Neural progenitor cell (in vitro differentiated cells): ENCODE data around the gene SEC61A1. TPM values are rescaled to one million over a fixed set of nuclear protein-coding genes. Genes with fewer than 3 reads are reported as not detected.

Experiments
- DNase-seq: peaks from one replicate; pipeline ENCODE4 v3.0.0-alpha.2; 2016; ENCODE audit warnings: low spot score
- H2AFZ ChIP-seq: fragments of 200-600 bp; sonication (generic); replicated peaks from 2 replicates; pipeline ENCODE4 v1.6.1; 2016; ENCODE audit warnings: antibody characterized with exemption
- H3F3A ChIP-seq: fragments of 200-600 bp; sonication (generic); 2 replicates; pipeline ENCODE4 v1.6.1; 2016; ENCODE audit warnings: antibody characterized with exemption, low read depth
- H3K27ac ChIP-seq: fragments of 200-600 bp; sonication (generic); 2 replicates; pipeline ENCODE4 v1.5.1; 2016; ENCODE audit warnings: mild to moderate bottlenecking
- H3K27me3 ChIP-seq: fragments of 200-600 bp; sonication (generic); 2 replicates; pipeline ENCODE4 v1.6.1; 2016; ENCODE audit warnings: mild to moderate bottlenecking, moderate library complexity
- H3K36me3 ChIP-seq: fragments of 200-600 bp; sonication (generic); 2 replicates; pipeline ENCODE4 v1.5.1; 2016
- H3K4me1 ChIP-seq: fragments of 200-600 bp; sonication (generic); 2 replicates; pipeline ENCODE4 v1.6.1; 2016; ENCODE audit warnings: mixed run types
- H3K4me2 ChIP-seq: fragments of 200-600 bp; sonication (generic); 2 replicates; pipeline ENCODE4 v1.6.1; 2016
- H3K4me3 ChIP-seq: fragments of 200-600 bp; sonication (generic); 2 replicates; pipeline ENCODE4 v1.5.1; 2016
- H3K79me2 ChIP-seq: fragments of 200-600 bp; sonication (generic); 2 replicates; pipeline ENCODE4 v1.6.1; 2016; ENCODE audit warnings: low read depth
- H3K9ac ChIP-seq: fragments of 200-600 bp; sonication (generic); 2 replicates; pipeline ENCODE4 v1.6.1; 2016
- H3K9me3 ChIP-seq: fragments of 200-600 bp; sonication (generic); 2 replicates; pipeline ENCODE4 v1.5.1; 2016; ENCODE audit warnings: low read depth
- H4K20me1 ChIP-seq: fragments of 200-600 bp; sonication (generic); 2 replicates; pipeline ENCODE4 v1.6.1; 2016; ENCODE audit warnings: low read depth
- H3K27ac Mint-ChIP-seq: 3 replicates; pipeline ENCODE4 v1.8.0; 2021; ENCODE audit warnings: mixed read lengths
- H3K27me3 Mint-ChIP-seq: 2 replicates; pipeline ENCODE4 v1.8.0; 2022; ENCODE audit warnings: low read depth, mild to moderate bottlenecking, inconsistent platforms, moderate library complexity, mixed read lengths; ENCODE audit not compliant: insufficient read depth
- H3K36me3 Mint-ChIP-seq: 3 replicates; pipeline ENCODE4 v1.8.0; 2021; ENCODE audit warnings: mixed read lengths
- H3K4me1 Mint-ChIP-seq: 3 replicates; pipeline ENCODE4 v1.8.0; 2021; ENCODE audit warnings: mixed read lengths
- H3K4me3 Mint-ChIP-seq: 3 replicates; pipeline ENCODE4 v1.8.0; 2021; ENCODE audit warnings: mild to moderate bottlenecking, moderate library complexity, mixed read lengths
- H3K9me3 Mint-ChIP-seq: 3 replicates; pipeline ENCODE4 v1.8.0; 2020; ENCODE audit warnings: mixed read lengths
- CTCF ChIP-seq: fragments of 200-600 bp; sonication (generic); IDR thresholded peaks from 2 replicates; pipeline ENCODE4 v1.5.1; 2017; ENCODE audit warnings: antibody characterized with exemption, mild to moderate bottlenecking
- EZH2 ChIP-seq: fragments of 200-600 bp; sonication (generic); IDR thresholded peaks from 2 replicates; pipeline ENCODE4 v1.6.1; 2017; ENCODE audit warnings: antibody characterized with exemption, mild to moderate bottlenecking, moderate library complexity
- EZH2phosphoT487 ChIP-seq: fragments of 200-600 bp; sonication (generic); IDR thresholded peaks from 2 replicates; pipeline ENCODE4 v1.6.1; 2017; ENCODE audit warnings: antibody characterized with exemption
- total RNA-seq: library from RNA; depleted of rRNA; stranded (reverse); fragments of >200 nt; gene quantifications from 2 replicates; pipeline ENCODE4 v1.2.3, GENCODE V29; 2015; ENCODE audit warnings: low replicate concordance

The SEC61A1 gene
- total RNA-seq, 1 donor from 2014 or later, result 79.1 TPM

GRCh38 chr3:128053614-128054013 lies 1.4 kb downstream of the SEC61A1 start:
- no peaks in the 10 kb centered on the region for H3K27me3 Mint-ChIP-seq
- no peak for DNase-seq
- no peak overlapping the region for H3K27ac Mint-ChIP-seq
- Histone ChIP-seq H4K20me1 (peaks cover 22% of the 10 kb centered on the region), H3K4me3 (peak overlapping the region; percentile 100), H3K27me3 (peaks cover 6% of the 10 kb centered on the region), H3K9me3 (no peaks in the 10 kb centered on the region), H3K4me1 (peaks cover 13% of the 10 kb centered on the region), H3F3A (peaks cover 4% of the 10 kb centered on the region), H3K27ac (no peak overlapping the region), H2AFZ (no peak overlapping the region), H3K36me3 (no peaks in the 10 kb centered on the region), H3K9ac (no peak overlapping the region), H3K79me2 (peaks cover 35% of the 10 kb centered on the region), H3K4me2 (peak overlapping the region; percentile 96)
- H3K4me1 Mint-ChIP-seq, result peaks cover 33% of the 10 kb centered on the region
- no peaks in the 10 kb centered on the region for H3K9me3 Mint-ChIP-seq
- TF ChIP-seq EZH2phosphoT487 (no peak), EZH2 (no peak), CTCF (no peak)
- H3K4me3 Mint-ChIP-seq, result peak overlapping the region; percentile 97
- peaks cover 6% of the 10 kb centered on the region for H3K36me3 Mint-ChIP-seq

- H3K27ac ChIP-seq, result no peak overlapping the region
- Mint-ChIP-seq H3K27me3 (no peaks in the 10 kb centered on the region), H3K36me3 (peaks cover 6% of the 10 kb centered on the region), H3K27ac (no peak overlapping the region), H3K4me3 (peak overlapping the region; percentile 97), H3K9me3 (no peaks in the 10 kb centered on the region), H3K4me1 (peaks cover 33% of the 10 kb centered on the region)
- H3K27me3 ChIP-seq, result no peaks in the 10 kb centered on the region
- peaks cover 35% of the 10 kb centered on the region for H3K79me2 ChIP-seq
- no peaks in the 10 kb centered on the region for H3K9me3 ChIP-seq
- TF ChIP-seq EZH2phosphoT487, result no peak
- no peak for TF ChIP-seq CTCF
- TF ChIP-seq EZH2, result no peak
- no peak for DNase-seq
- H4K20me1 ChIP-seq, result peaks cover 22% of the 10 kb centered on the region
- H3K9ac ChIP-seq, result no peak overlapping the region
- H3K4me1 ChIP-seq, result peaks cover 13% of the 10 kb centered on the region
- peaks cover 4% of the 10 kb centered on the region for H3F3A ChIP-seq
- H3K4me3 ChIP-seq, result no peak overlapping the region
- no peak overlapping the region for H2AFZ ChIP-seq
- H3K36me3 ChIP-seq, result no peaks in the 10 kb centered on the region
- H3K4me2 ChIP-seq, result no peak overlapping the region
Observed at GRCh38 chr3:128054367-128054766, 2.1 kb downstream of the SEC61A1 start.

- no peak overlapping the region for H3K4me3 ChIP-seq
- no peaks in the 10 kb centered on the region for H3K27me3 Mint-ChIP-seq
Observed at GRCh38 chr3:128056258-128056657, 4.0 kb downstream of the SEC61A1 start.

More at GRCh38 chr3:128056258-128056657, 4.0 kb downstream of the SEC61A1 start:
- peaks cover 28% of the 10 kb centered on the region for H3K4me1 Mint-ChIP-seq
- Histone ChIP-seq H2AFZ (no peak overlapping the region), H4K20me1 (peaks cover 22% of the 10 kb centered on the region), H3K27me3 (no peaks in the 10 kb centered on the region), H3K9ac (no peak overlapping the region), H3K4me1 (peaks cover 10% of the 10 kb centered on the region), H3K79me2 (peaks cover 35% of the 10 kb centered on the region), H3F3A (no peaks in the 10 kb centered on the region), H3K9me3 (no peaks in the 10 kb centered on the region), H3K36me3 (no peaks in the 10 kb centered on the region), H3K4me2 (no peak overlapping the region), H3K27ac (no peak overlapping the region)
- H3K4me3 Mint-ChIP-seq, result no peak overlapping the region
- no peaks in the 10 kb centered on the region for H3K9me3 Mint-ChIP-seq
- H3K36me3 Mint-ChIP-seq, result peaks cover 17% of the 10 kb centered on the region
- no peak overlapping the region for H3K27ac Mint-ChIP-seq
- no peak for TF ChIP-seq EZH2phosphoT487
- TF ChIP-seq EZH2, result no peak
- TF ChIP-seq CTCF, result no peak
- DNase-seq, result no peak
